ENCODE data around the gene FAM110A.
"Not testable (repeated sequence)": the region's sequence is repeated elsewhere in the genome, so short reads cannot be mapped to it uniquely, and the experiment has no call there.

Gene FAM110A

DNA sequence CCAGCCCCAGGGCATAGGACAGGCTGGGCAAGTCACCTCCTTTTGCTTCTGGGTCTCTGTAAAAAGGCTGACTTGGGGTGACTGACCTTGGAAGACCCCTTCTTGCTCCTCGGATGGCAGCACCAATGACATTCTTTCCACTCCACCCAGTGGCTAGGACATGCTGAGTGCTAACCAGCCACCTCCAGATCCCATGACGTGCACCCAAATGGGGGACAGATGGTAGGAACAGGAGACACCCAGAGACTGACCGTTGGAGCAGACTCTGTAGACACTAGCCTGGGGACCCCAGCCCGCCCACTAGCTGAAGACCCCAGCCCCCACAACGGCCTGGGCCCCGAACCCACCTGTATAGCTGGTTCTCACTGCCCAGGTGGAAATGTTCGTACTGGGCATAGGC is 44.3 kb downstream of the FAM110A start:
- no peak for DNase-seq

DNA sequence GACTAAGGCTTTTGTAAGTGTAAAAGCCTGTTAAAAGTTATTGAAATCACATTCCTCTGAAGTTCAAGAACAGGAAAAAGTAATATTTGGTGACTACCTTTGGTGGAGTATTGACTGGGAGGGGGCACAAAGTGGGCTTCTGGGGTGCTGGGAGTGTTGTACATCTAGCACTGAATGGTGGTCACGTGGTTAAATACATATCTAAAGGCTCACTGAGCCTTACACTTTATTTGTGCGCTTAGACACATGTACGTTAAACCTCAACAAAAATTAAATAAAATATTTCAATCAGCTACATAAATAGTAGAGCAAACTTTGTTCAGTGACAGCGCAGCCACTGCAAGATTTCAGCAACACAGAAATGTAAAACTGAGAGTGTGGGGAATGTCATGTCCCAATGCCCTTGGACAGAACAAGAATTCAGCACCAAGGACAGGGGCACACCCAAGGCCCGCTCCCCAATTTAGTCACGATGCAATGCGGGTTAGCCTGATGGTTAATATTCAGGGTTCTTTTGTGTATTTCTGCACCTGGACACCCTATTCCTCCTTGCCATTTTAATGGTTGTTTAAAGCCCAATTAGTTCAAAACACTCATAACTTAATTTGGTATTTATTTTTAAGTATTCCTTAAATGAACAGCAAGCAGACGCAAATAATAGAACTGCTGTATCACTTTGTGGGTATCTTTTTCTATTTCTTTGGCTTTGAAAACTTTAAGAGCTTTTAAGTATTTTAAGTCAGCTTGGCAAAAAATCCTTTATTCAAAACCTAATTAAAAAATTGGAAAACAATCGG is 45.2 kb downstream of the FAM110A start:
- DNase-seq = no peak

DNA sequence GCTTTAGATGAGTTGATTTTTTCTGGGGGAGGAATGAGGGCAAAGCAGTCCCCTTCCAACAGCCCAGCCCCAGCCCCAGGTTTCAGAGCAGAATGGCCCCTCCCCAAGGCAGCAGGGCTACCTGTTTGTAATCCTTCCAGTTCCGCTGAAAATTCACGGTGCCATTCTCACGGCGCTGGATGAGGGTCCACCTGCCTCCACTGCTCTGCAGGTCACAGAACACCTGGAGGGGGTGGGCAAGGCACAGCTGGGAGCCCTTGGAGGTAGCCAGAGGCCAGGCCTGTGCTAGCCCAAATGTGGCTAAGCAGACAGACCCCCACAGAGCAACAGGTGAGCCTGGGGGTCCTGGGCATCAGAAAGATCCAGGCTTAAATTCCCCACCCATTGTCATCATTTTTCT is 46.1 kb downstream of the FAM110A start:
- DNase-seq = no peak

DNA sequence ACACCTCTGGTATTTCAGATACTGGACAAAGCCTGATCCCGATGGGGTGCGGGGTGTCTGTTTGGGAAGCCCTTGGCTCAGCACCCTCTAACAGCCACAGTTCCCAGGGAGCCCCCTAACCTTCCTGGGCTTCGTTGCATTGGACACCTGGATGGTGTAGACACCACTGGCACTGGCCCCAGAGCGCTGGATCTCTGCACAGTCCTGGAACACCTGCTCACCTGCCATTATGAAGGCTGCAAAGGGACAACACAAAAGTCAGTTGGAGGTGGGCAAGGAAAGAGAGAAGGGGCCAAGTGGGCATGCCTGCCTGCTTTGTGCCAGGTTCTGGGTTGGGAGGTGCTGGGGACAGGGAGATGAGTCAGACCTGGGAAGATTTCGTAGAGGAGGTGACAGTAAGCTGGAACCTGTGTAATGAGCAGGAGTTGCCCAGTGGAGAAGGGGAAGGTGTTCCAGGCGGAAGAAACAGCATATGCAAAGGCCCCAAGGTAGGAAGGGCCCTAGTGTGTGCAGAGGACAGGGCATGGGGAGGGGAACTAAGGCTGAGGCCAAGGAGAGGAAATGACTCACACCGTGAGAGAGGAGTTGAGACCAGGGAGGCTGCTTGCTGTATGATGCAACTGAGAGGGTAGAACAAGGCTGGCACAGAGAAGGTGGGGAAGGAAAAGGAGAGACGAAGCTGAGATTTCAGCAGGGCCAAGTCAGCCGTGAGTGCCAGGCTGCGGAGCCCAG is 47.7 kb downstream of the FAM110A start:
- DNase-seq = no peak

DNA sequence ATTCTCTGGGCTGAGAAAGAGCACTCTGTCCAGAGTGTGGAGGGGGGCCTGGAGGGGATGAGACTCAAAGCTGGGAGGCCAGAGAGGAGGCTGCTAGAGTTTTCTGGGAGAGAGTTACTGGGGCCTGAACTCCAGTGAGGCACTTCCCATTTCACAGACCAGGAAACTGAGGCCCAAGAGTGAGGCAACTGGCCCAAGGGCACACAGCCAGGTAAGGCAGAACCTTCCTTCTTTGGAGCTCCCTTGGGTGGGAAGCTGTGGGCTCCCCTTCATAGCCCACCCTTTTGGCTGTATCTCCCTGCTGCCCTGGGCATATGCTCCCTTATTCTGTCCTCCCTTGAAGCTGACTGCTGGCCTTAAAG is 48.2 kb downstream of the FAM110A start:
- no peak for DNase-seq

DNA sequence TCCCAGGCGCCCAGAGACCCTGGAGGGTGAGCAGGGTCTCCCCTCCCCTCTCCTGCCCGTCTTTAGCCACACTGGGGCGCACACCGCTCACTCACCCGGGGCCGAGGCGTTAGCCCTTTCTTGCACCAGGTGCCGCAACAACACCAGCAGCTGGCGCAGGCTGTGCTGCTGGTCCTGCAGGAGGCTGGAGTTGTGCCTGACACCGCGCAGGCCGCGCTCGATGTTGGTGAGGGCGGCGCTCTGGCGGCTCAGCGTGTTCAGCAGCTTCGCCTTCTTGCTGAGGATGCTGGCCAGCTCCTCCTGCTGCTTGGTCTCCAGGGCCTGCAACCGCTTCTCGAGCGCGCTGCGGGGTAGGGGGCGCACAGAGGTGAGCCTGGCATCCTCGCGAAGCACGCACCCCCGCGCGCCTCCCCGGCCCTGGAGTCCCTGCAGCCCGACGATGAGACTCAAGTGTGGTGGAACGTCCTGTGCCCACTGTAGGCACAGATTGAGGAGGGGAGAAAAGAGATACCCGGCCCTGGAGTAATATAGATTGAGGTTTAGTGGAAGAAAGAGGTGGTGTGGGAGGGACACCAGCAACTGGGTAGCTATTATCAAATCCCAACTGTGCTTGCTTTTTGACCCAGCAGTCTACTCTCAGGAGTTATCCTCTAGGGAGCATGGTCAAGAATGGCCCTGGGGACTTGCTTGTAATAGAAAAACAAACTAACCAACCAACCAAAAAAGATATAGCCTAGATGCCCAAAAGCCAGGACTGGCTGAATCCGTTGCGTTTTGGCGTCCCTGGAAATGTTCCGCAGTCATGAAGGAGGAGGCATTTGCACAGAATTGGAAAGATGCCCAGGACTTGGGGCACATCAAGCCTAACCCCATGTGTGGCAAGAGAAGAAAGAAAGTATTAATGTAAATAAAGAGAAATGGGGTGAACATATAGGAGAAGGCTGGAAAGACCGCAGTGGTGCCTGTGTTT is 51.8 kb downstream of the FAM110A start:
- no peak for DNase-seq

DNA sequence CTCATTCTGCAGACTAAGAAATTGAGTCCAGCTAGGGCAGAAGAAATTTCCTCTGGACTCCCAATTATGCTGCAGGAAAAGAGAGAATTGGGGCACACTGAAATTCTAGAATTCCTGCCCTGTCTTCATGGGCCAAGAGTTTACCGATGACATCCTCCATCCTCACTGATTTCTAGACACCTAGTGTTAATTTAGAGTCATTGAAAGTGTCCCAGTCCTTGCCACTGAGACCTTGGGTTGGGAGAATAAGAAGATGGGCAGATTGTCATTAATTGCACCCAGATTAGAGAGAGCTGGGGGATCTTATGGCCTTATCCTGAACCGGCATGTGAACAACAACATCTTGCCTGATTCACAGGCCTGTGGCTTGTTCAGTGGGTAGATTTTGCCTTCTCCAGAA is 53.6 kb downstream of the FAM110A start:
- DNase-seq = no peak

DNA sequence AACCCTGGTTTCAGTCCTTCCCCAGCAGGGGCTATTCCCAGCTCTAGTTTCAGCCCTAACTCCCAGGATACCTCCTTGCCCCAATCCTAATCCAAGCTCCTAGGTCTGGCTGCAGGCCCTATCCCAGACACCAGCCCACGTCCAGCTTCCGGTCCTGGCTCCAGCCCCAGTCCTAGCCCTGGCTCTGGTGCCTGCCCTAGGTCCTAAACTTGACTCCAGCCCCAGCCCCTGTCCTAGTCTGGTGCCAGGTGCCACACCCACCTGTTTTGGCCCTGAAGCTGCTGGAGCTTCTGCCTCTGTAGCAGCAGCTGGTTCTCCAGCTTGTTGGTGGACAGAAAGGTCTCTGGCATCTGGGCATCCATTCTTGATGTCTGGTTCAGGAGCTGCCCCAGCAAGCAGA is 54.5 kb downstream of the FAM110A start:
- no peak for DNase-seq

DNA sequence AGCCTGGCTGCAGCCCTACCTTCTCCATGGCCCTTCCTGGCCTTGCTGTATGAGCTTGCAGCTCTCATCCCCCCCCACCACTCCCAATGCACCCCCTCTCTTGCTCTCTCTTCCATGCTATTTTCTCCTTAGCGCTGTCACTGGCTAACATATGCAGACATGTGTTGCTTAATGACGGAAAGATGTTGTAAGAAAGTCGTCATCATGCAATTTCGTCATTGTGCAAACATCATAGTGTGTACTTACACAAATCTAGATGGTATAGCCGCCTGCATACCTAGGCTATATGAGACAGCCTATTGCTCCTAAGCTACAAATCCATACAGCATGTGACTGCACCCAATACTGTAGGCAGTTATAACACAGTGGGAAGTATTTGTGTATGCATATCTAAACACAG is 55.6 kb downstream of the FAM110A start:
- DNase-seq = no peak

DNA sequence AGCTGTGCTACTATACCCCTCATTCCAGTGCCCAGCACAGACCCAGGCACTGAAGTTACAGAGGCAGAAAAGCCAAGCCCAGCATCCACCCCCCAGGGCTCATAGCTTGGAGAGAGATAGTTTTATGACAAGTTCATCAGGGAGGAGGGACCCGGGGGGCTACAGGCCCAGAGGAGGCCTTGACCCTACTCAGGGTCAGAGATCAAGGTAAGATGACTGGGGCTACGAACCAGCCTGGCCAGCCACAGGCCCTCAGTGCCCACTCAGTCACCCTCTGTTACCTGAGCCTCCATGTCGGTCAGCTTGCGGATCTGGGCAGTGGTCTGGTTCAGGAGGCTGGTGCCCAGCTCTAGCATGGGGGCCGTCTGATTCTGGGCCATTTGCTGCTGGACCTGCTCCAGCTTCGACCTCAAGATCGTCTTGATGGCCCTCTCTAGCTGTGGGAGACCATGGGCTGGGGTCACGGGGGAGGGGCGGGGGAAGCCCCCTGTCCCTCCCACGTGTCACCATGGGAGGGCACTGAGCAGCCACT is 56.5 kb downstream of the FAM110A start:
- DNase-seq = no peak

DNA sequence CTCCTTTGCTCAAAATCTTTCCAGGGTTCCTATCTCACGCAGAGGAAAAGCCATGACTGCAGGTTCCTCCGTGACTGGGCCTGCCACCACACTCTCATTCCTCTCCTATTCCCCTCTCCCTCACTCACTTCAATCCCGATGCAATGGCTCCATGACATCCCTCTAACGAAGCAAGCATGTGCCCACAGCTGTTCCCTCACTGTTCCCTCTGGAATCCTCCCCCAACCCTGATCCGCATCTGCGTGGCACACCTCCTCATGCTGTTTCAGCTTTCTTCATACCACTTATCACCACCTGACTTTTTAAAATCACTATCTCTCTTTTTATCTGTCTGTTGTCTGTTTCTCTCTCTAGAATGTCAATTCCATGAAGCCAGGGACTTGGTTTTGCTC is 57.1 kb downstream of the FAM110A start:
- no peak for DNase-seq

DNA sequence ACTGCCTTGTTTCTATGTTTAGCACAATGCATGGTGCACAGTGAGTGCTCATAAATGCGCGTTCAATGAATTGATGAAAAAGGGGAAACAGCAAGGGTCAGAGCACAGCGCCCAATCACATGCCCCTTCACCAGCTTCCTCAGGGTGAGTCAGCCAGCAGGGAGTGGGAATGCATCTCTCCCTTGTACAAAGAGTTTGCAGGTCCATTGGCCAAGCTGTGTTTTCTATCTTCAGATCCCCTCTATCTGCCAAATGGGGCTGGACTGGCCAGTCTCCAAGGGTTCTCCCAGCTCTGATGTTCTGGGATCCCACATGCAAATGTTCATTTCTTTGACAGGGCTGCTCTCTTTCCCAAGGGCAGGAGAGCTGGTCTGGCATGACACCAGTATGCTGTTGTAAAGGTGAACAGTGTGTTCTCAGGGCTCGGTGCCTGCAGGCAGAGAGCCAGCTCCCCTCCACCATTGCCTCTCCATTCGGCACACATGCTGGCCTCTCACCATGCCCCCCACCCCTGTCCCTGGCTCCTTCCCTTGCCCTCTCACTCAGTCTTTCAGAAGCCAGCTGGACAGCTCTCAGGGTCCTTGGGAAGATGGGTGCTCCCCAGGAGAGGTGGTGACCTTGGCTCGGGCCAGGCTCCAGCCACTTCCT is 57.7 kb downstream of the FAM110A start:
- DNase-seq = no peak

DNA sequence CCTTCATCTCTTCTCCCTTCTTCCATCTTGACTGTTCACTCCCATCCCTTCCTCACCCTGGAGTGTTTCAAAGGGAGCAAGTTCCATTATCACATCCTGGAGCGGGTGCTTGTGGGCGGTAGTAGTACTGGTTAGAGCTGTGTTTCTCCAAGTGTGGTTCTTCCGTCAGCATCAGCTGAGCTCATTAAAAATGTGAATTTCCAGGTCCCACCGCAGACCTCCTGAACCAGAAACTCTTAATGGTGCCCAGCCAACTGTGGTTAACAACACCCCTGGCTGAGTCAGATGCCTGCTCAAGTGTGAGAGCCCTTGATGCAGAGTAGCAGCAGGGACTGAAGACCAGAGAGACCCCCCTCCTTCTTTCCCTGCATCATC is 58.2 kb downstream of the FAM110A start:
- DNase-seq = no peak

DNA sequence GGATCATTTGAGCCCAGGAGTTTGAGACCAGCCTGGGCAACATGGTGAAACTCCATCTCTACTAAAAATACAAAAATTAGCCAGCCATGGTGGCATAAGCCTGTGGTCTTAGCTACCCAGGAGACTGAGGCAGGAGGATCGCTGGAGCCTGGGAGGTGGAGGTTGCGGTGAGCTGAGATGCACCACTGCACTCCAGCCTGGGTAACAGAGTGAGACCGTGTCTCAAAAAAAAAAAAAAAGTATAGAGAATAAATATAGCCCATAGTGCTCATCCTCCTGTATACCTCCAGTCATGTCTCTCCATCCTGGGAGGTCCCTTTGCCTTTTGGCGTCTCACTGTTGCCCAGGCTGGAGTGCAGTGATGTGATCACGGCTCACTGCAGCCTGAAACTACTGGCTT is 58.9 kb downstream of the FAM110A start:
- DNase-seq = not testable (repeated sequence)
